SK-N-DZ (cell line): ENCODE measurements around the gene CCBE1. TPM values are rescaled to one million over a fixed set of nuclear protein-coding genes. Genes with fewer than 3 reads are reported as not detected.
"Not testable (repeated sequence)": the region's sequence is repeated elsewhere in the genome, so short reads cannot be mapped to it uniquely, and the experiment has no call there.

ENCODE experiments used
- DNase-seq: peaks from one replicate; pipeline ENCODE4 v3.0.0-alpha.2; 2015; ENCODE audit warnings: low spot score
- polyA plus RNA-seq, 2 experiments: library from polyadenylated mRNA; depleted of rRNA; stranded (reverse); fragments of >200 nt; gene quantifications; 2 replicates each; pipeline ENCODE4 v1.2.3, GENCODE V29; 2014

Gene CCBE1
- polyA plus RNA-seq (2014; cell fraction: cytosol; rRNA removed), result 2.9 and 6.7 TPM in 2 replicates
- polyA plus RNA-seq (2014; cell fraction: nucleus; rRNA removed), result 0.62 and 2.3 TPM in 2 replicates

- peak; percentile 80 for DNase-seq
Measured at GRCh38 chr18:59697236-59697932, at the start of gene CCBE1. CCBE1 (minus strand) TSS chr18:59697423.

- no peak for DNase-seq
Measured at GRCh38 chr18:59744271-59744721, 47.1 kb upstream of the CCBE1 start.

GRCh38 chr18:59743566-59743965 is 46.3 kb upstream of the CCBE1 start:
- DNase-seq, result no peak

DNA sequence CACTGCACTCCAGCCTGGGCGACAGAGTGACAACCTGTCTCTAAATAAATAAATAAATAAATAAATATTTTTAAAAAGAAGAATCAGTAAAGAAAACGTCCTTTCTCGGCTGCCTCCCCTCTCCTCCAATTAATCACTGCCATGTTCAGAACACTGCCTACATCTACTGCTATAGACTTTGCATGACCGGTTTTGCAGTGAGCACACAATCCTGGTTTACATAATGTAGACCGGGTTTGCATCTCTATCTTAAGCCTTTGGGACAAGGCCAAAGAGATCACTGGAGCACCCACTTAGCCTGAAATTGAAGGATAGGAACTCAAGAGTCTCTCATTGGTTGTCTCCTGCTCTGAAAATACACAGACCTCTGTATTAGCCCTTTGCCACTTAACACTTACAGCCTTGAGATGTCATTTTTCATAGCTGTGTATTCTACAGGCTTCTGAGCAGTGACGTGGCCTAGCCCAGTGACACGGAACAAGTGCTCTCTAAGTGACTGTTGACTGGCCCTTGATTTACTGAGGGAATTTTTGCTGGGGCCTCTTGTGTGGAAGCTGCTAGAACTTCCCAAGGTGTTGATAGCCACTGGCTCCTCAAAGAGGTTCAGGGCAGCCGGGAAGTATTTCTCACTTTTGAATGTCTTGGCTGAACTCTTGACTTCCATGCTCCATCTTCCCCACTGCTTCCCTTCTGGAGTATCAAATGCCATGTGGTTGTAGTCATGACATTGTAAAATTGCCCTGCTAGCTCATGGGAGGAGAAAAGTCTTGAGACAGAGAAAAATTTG is 45.3 kb upstream of the CCBE1 start:
- no peak for DNase-seq

DNA sequence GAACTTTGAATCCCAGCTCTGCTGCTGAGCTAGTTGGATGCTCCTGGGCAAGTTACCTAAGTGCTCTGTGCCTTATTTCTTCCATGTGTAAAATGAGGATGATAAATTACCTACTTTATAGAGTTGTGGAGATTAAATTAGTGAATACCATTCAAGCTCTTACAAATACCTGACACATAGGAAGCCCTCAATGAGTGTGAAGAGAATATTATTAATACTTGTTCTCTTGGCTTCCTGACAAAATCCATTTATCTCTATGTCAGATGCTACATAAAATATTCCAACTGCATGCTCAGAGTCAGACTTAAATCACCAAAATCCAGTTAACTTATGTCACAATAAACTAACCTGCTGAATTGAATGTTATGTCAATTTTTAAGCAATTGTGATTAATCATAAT is 42.9 kb upstream of the CCBE1 start:
- no peak for DNase-seq

DNA sequence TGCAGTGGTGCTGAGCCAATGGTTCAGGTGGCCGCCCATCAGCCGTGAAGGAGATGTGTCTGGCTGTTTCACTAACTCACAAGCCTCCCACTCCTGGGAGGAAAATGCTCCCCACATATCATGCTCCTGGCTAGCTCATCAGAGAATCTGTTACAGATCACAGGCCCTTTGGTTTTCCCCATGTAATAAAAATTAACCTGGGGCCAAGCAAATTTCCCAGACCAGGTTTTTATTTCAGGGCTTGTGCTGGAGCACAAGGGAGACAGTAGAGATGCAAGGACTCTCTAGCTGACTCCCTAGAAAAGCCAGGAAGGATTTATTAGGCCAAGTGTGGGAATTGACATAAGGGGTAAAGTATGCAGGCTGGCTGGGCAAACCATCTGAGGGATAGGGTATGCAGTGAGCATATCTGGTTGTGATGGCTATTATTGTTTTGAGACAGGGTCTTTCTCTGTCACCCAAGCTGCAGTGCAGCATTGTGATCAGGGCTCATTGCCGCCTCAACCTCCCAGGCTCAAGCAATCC is 40.6 kb upstream of the CCBE1 start:
- no peak for DNase-seq

DNA sequence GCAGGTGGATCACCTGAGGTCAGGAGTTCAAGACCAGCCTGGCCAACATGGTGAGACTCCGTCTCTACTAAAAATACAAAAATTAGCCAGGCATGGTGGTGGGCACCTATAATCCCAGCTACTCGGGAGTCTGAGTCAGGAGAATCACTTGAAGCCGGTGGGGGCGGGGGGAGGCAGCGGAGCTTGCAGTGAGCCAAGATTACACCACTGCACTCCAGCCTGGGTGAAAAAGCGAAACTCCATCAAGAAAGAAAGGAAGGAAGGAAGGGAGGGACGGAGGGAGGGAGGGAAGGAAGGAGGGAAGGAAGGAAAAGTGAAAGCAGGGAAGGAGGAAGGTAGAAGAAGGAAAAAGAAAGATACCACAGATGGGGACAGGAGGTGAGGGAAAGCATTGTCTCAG is 40.1 kb upstream of the CCBE1 start:
- DNase-seq, result not testable (repeated sequence)

DNA sequence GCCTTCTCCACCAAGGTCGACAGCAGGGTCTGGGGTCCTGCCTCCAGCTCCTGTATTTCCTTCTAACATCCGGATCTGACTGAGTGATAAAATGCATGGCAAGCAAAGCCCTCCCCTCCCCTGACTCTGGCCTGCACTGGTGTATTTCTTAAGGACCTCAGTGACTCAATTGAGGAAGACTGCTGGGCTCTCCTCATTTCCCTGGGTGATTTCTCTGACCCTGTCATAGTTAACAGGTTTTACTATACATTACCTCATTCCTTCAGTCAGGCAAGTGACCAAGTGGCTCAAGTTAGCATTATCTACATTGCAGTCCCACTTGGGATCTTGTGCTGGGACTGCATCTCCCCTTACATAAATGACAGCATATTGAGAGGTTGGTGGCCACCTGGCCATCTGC is 38.8 kb upstream of the CCBE1 start:
- peak; percentile 74 for DNase-seq

DNA sequence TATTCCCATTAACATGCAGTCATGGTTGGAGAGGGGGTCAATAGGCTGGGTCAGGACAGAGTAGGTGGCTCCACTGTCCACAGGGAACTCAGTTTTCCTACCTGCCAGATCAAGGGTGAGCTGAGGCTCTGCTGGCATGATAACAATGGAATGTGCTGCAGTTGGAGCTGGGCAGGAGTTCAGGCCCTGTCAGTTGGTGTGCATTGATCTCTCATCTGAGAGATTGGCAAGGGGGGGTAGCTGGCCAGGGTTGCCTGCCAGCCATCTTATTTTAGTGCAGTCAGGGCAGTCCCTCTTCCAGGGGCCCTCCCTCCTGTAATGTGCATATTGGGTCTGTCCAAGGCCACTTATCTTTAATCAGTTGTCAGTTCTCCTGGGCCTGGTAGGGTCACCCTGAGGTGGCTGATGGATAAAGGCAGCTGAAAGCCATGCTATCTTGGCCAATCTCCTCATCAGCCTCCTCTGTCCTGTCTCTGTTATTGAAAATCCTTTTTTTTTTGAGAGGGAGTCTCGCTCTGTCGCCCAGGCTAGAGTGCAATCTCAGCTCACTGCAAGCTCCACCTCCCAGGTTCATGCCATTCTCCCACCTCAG is 38.1 kb upstream of the CCBE1 start:
- DNase-seq, result peak; percentile 95

GRCh38 chr18:59733421-59733820 is 36.2 kb upstream of the CCBE1 start:
- no peak for DNase-seq

DNA sequence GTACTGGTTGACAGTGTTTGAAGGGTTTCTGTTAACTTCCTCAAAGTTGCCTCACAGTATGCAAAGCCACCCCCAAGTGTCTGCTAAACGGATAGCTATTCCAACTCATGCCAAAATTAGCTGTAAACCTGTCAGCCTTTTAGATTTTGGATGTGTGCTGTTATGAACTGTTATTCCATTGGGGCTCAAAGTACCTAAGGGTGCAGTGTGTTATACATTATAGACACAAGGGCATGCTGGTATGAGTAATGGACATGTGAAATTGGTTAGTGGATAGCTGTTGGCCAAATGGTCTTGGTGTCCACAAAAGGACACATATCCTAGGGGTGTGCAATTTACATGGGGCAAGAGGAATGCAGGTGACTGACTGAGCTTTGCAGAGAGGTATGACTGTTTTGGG is 33.7 kb upstream of the CCBE1 start:
- DNase-seq, result no peak

- no peak for DNase-seq
Measured at GRCh38 chr18:59729781-59730180, 32.6 kb upstream of the CCBE1 start.

GRCh38 chr18:59728816-59729215 is 31.6 kb upstream of the CCBE1 start:
- DNase-seq, result no peak

DNA sequence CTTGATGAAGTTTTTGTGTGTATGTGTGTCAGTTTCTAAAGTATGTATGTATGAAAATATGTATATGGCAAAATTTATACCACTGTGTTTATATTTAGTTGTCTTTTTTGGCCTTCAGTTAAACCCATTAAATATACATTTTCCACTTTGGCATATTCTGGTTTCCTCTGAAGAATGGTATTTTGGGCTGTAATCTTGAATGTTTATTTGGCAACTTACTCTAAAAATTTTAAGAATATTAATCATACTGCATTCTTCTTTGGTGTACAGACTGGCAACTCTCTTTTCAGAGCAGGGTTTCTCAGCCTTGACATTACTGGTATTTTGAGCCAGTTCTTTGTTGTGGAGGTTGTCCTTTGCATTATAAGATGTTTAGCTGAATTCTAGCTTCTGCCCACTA is 27.9 kb upstream of the CCBE1 start:
- DNase-seq, result no peak

GRCh38 chr18:59724103-59724502 is 26.9 kb upstream of the CCBE1 start:
- no peak for DNase-seq

DNA sequence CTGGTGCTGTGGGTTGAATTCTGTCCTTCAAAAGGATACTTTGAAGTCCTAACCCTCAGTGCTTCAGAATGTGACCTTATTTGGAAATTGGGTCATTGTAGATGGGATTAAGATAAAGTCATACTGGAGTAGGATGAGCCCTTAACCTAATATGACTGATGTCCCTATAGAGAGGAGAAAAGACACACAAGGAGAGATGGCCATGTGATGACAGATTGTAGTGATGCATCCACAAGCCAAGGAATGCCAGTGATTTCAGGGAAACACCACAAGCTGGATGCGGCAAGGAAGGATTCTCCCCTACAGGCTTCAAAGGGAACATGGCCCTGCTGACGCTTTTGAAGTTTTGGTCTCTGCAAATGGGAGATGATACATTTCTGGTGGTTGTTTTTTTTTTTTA is 24.7 kb upstream of the CCBE1 start:
- DNase-seq, result no peak

GRCh38 chr18:59721211-59721610 is 24.0 kb upstream of the CCBE1 start:
- no peak for DNase-seq

- DNase-seq, result no peak
Measured at GRCh38 chr18:59719544-59720181, 22.4 kb upstream of the CCBE1 start.

- DNase-seq, result peak; percentile 68
Measured at GRCh38 chr18:59718464-59719157, 21.4 kb upstream of the CCBE1 start.

DNA sequence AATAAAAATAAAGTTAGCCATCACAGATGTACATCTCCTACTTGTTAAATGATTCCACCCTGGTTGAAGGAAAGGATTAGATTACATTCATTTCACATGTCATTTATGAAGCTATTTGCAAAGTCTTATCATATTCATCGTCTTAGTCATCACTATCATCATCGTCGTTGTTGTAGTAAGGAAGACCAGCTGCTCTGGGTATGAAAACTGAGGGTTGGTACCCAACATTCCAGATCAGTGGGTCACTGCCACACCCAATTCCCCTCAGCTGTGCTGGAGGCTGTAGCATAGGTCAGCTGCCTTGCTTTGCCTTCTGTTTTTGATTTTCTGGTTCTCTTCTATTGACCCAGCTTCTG is 20.9 kb upstream of the CCBE1 start:
- no peak for DNase-seq

DNA sequence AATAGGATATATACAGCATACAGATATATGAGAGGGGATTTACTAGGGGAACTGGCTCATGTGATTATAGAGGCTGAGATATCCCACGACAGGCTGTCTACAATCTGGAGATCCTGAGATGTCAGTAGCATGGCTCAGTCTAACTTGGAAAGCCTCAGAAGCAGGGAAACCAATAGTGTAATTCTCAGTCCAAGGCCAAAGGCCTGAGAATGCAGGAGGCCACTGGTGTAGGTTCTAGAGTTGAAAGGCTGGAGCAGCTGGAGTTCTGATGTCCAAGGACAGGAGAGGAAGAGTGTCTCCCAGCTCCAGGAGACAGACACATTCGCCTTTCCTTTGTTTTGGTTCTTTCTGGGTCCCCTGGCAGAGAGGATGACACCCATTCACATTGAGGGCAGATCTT is 20.1 kb upstream of the CCBE1 start:
- DNase-seq, result no peak
